ENCODE results near the gene HNRNPDL. TPM values are rescaled to one million over a fixed set of nuclear protein-coding genes. Genes with fewer than 3 reads are reported as not detected.

HNRNPDL gene
- total and polyA plus RNA-seq, 2 of the 13 experiments (the other 11 are each of a cell fraction or from before 2014, with no cell fraction given) = 167 to 414 TPM

- peak; percentile 24 for TF ChIP-seq ARNT2 (CRISPR knock-in tag; IDR thresholded peaks at IDR 0.05; ENCODE audit: low read depth)
- TF ChIP-seq RBFOX2 (IDR thresholded peaks at IDR 0.05; ENCODE audit: low read depth, low read length) = peak; percentile 97
- TF ChIP-seq EZH2 (conservative IDR thresholded peaks at IDR 0.05; ENCODE audit: low read depth, low read length) = no peak
- no peak for TF ChIP-seq ZNF660 (CRISPR knock-in tag; IDR thresholded peaks at IDR 0.05; ENCODE audit: borderline replicate concordance, low read depth)
- TF ChIP-seq NR3C1 (CRISPR knock-in tag; IDR thresholded peaks at IDR 0.05) = no peak
- no peak for TF ChIP-seq NFAT5 (CRISPR knock-in tag; IDR thresholded peaks at IDR 0.05)
- no peak for TF ChIP-seq PAX8 (CRISPR knock-in tag; IDR thresholded peaks at IDR 0.05; ENCODE audit: borderline replicate concordance)
- no peak for TF ChIP-seq NR2C2 (CRISPR knock-in tag; IDR thresholded peaks at IDR 0.05; ENCODE audit: borderline replicate concordance)
- TF ChIP-seq FOSL1 (CRISPR knock-in tag; IDR thresholded peaks at IDR 0.05; ENCODE audit: borderline replicate concordance) = no peak
- TF ChIP-seq HMG20B (CRISPR knock-in tag; conservative IDR thresholded peaks at IDR 0.05) = no peak
- TF ChIP-seq POLR2G (IDR thresholded peaks at IDR 0.05; ENCODE audit: low read depth, low read length) = peak; percentile 96
- TF ChIP-seq CBX1 (IDR thresholded peaks at IDR 0.05; ENCODE audit: low read depth) = no peak
- TF ChIP-seq SETDB1 (CRISPR knock-in tag; IDR thresholded peaks at IDR 0.05; ENCODE audit: borderline replicate concordance) = no peak
- peak; percentile 62 for TF ChIP-seq HNRNPLL (IDR thresholded peaks at IDR 0.05; ENCODE audit: low read depth, low read length, poor library complexity, severe bottlenecking)
- peak; percentile 15 for TF ChIP-seq RBM22 (optimal IDR thresholded peaks at IDR 0.05; ENCODE audit: low read length)
- no peak; the same call in 1 of the 2 replicates for TF ChIP-seq HNF4G (IDR thresholded peaks at IDR 0.05; ENCODE audit: borderline replicate concordance, low read depth, low read length)
- TF ChIP-seq HNF4G (CRISPR knock-in tag; IDR thresholded peaks at IDR 0.05; ENCODE audit: borderline replicate concordance, low read depth) = no peak
- TF ChIP-seq KDM5A (IDR thresholded peaks at IDR 0.05; ENCODE audit: borderline replicate concordance, low read length) = peak; percentile 33; the same call in 1 of the 2 replicates
- no peak for TF ChIP-seq ZZZ3 (CRISPR knock-in tag; IDR thresholded peaks at IDR 0.05; ENCODE audit: borderline replicate concordance)
- TF ChIP-seq ATAD3A (CRISPR knock-in tag; IDR thresholded peaks at IDR 0.05) = no peak
- no peak for TF ChIP-seq ZNF468 (CRISPR knock-in tag; IDR thresholded peaks at IDR 0.05)
These were observed 1.1 kb downstream of the HNRNPDL start (continued) for GRCh38 chr4:82428969-82429727.
